NCI-H187 (cell line): ENCODE measurements around the gene RNF152.
A peak's percentile ranks its signal among the peaks of the same experiment; 100 is the strongest.

Experiments
- DNase-seq, 2 experiments: peaks; one replicate each; lab custom pipeline; 2025; lab: John Stamatoyannopoulos, UW

RNF152 gene

GRCh38 chr18:61854578-61855448 is 38.0 kb downstream of the RNF152 start:
- DNase-seq, result no peak

- no peak for DNase-seq
Measured at GRCh38 chr18:61853855-61854254, 39.0 kb downstream of the RNF152 start.

- no peak for DNase-seq
Measured at GRCh38 chr18:61852496-61852895, 40.3 kb downstream of the RNF152 start.

GRCh38 chr18:61851940-61852451 is 40.8 kb downstream of the RNF152 start:
- no peak for DNase-seq

- no peak for DNase-seq
Measured at GRCh38 chr18:61851279-61851678, 41.5 kb downstream of the RNF152 start.

GRCh38 chr18:61850756-61851155 is 42.1 kb downstream of the RNF152 start:
- DNase-seq, result no peak

GRCh38 chr18:61847164-61847791 is 45.5 kb downstream of the RNF152 start:
- DNase-seq, result no peak

GRCh38 chr18:61845197-61845596 is 47.6 kb downstream of the RNF152 start:
- no peak for DNase-seq

- DNase-seq, result no peak
Measured at GRCh38 chr18:61844726-61845125, 48.1 kb downstream of the RNF152 start.

- peak in 1 of 2 experiments; percentile 15 for DNase-seq
Measured at GRCh38 chr18:61842146-61842545, 50.7 kb downstream of the RNF152 start.

GRCh38 chr18:61841706-61842105 is 51.1 kb downstream of the RNF152 start:
- DNase-seq, result peak; percentile 42

GRCh38 chr18:61840324-61840723 is 52.5 kb downstream of the RNF152 start:
- no peak for DNase-seq

GRCh38 chr18:61838521-61838920 is 54.3 kb downstream of the RNF152 start:
- DNase-seq, result no peak

GRCh38 chr18:61833978-61834377 is 58.8 kb downstream of the RNF152 start:
- no peak for DNase-seq

- peak; percentile 10 for DNase-seq
Measured at GRCh38 chr18:61833387-61833786, 59.4 kb downstream of the RNF152 start.

GRCh38 chr18:61832858-61833257 is 59.9 kb downstream of the RNF152 start:
- no peak for DNase-seq

GRCh38 chr18:61831071-61831470 is 61.7 kb downstream of the RNF152 start:
- peak in 1 of 2 experiments; percentile 34 for DNase-seq

GRCh38 chr18:61829108-61829507 is 63.7 kb downstream of the RNF152 start:
- DNase-seq, result no peak

GRCh38 chr18:61827591-61827990 is 65.2 kb downstream of the RNF152 start:
- no peak for DNase-seq

- DNase-seq, result no peak
Measured at GRCh38 chr18:61825386-61825785, 67.4 kb downstream of the RNF152 start.

GRCh38 chr18:61824733-61825363 is 68.0 kb downstream of the RNF152 start:
- no peak for DNase-seq

GRCh38 chr18:61823595-61823994 is 69.2 kb downstream of the RNF152 start:
- DNase-seq, result no peak

GRCh38 chr18:61822879-61823278 is 69.9 kb downstream of the RNF152 start:
- no peak for DNase-seq
